HG03025 (cell line): ENCODE measurements around the gene PLA2G5.
"Not testable (repeated sequence)": the region's sequence is repeated elsewhere in the genome, so short reads cannot be mapped to it uniquely, and the experiment has no call there.

Source experiments
- ATAC-seq: cut with Tn5 transposase; IDR thresholded peaks from one replicate; pipeline ENCODE4 v1.9.1; 2021; ENCODE audit warnings: mild to moderate bottlenecking, moderate library complexity; ENCODE audit not compliant: unreplicated experiment, low FRiP score

The PLA2G5 gene

DNA sequence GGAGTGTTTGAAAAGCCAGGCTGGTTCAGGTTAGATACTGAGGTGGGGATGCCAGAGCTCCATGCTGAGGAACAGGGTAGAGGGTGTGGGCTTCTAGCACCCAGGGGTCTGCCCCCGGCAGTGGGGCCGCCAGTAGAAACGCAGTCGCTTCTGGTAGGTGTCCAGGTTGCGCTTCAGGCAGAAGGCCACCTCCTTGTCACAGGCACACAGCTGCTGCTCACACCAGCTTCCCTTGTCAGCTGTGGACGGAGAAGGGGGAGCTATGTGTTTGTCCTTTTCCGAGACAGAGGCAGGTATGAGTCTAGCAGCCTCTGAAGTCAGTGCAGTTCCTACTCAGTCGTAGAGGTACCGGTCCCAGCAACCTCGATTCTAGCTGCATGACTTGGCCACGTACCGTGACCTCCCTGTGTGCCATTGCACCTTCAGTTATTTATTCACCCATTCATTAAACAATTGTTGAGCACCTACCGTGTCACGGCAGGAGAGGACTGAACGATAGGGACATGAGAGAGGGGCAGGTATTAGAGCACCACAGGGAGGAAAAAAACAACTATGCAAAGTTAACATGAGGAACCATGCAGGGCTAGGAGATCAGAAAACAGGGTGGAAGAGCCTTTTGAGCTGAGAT is 44.1 kb downstream of the PLA2G5 start:
- ATAC-seq, result no peak

DNA sequence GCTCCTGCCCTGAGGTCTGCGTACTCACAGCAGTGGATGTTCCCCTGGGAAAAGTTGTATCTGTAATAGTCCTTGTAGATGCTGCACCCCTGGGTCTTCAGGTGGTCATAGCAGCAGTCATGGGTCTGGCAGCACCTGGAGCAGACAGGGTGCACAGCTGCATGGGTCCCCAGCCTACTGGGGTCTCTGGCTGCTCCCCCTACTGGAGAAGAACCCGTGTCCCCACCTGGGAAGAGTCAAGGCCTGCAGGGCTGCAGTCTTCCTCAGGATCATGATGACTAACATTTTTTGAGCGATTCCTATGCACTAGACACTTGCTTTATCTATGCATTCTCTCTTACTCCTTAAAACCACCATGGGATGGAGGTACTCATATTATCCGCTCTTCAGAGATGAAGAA is 45.5 kb downstream of the PLA2G5 start:
- no peak for ATAC-seq

DNA sequence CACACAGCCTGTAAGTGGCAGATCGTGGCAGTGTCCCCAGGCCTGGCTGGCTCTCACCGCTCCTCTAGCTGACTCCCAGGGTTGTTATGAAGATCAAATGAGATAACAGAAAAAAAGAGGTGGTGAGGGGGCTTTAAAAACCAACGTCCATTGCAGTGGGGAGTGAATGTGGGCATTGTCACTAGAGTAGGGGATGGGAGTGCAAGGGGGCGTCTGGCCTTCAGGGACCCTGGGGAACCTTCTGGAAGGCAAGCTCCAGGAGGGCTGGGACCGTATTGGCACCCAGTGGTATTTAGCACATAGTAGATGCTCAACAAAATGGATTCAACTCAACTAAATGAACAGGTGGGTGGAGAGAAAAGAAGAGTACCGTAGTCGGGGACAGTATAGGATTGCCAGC is 45.9 kb downstream of the PLA2G5 start:
- ATAC-seq, result no peak

GRCh38 chr1:20117236-20117635 is 47.2 kb downstream of the PLA2G5 start:
- no peak for ATAC-seq

GRCh38 chr1:20119347-20119746 is 49.4 kb downstream of the PLA2G5 start, which contains the start of gene PLA2G2D:
Gene PLA2G2D (minus strand): TSS chr1:20119536. CDS start chr1:20119498, 38 bp downstream.
- no peak for ATAC-seq

DNA sequence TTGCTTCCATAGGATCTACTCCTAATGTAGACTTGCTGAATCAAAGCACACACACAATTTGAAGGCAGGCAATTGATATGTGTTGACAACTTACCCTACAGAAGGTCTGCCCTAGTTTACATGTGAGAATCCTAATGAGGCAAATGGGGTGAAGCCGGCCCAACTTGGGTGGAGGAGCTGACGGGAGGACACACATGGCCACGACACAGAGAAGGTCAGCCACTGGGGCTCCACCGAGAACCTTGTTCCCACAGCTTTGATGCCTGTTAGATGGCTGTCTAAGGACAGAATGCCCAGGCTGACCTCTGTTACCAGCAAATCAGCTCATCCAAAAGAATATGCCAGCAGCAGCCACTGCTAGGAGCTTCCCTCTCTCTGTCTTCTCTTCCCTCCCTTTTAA is 50.8 kb downstream of the PLA2G5 start:
- ATAC-seq, result no peak

DNA sequence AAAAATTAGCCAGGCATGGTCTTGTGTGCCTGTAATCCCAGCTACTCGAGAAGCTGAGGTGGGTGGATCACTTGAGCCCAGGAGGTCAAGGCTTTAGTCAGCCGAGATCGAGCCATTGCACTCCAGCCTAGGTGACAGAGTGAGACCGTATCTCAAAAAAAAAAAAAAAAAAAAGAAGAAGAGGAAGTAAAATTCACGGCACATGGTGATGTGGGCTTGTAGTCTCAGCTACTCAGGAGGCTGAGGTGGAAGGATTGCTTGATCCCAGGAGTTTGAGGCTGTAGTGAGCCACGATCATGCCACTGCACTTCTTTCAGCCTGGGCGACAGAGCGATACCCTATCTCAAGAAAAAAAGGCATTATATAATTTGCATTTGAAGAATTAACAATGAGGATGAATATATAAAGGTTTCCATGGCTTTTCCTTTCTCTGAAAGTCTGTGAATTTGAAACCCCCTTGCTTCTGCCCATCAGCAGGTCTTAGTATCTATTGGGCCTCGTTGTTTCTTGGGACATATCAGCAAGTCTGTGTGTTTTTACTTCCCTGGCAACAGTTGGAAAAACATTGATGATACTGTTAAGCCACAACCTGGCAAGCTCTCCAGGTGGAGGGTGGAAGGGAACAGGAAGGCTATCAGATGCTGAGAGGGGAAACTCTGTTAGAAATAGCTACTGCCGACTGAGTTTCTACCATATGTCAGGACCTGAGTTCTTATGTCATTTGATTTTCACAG is 53.9 kb downstream of the PLA2G5 start:
- ATAC-seq, result no peak

- ATAC-seq, result no peak
Observed at GRCh38 chr1:20124456-20125057, 54.6 kb downstream of the PLA2G5 start.

GRCh38 chr1:20125100-20125499 is 55.1 kb downstream of the PLA2G5 start:
- ATAC-seq, result no peak

DNA sequence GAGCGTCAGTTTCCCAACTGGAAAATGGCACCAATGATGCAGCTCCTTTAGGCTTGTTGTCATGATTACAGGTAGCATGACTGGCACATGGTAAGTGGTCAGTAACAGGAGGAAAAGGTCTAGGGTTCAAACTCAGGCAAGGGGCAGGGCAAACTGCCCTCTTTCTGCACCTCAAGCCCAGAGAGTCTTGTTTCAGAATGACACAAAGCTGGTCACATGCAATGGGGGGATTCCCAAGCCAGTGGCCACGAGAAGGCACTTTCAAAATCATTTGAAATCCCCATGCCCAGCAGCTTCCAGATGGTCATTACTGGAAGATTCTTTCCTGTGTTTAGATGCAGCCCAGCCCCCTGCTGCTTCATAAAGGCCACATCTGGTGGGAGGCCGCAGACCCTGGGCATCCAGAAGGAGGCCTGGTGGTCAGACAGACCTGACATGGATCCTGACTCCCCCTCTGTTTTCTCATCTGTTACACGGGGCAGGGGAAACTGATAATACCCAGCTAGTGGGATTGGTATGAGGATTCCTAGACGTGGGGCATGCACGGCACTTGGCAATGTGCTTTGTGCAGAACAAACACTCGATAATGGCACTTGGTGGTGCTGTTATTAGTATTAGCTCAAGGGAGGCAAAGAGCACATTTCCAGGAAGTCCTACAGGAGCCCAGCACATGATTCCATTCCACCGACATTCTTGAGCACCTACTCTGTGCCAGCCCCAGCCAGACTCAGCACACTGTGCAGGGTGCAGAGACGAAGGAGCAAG is 56.2 kb downstream of the PLA2G5 start:
- no peak for ATAC-seq

DNA sequence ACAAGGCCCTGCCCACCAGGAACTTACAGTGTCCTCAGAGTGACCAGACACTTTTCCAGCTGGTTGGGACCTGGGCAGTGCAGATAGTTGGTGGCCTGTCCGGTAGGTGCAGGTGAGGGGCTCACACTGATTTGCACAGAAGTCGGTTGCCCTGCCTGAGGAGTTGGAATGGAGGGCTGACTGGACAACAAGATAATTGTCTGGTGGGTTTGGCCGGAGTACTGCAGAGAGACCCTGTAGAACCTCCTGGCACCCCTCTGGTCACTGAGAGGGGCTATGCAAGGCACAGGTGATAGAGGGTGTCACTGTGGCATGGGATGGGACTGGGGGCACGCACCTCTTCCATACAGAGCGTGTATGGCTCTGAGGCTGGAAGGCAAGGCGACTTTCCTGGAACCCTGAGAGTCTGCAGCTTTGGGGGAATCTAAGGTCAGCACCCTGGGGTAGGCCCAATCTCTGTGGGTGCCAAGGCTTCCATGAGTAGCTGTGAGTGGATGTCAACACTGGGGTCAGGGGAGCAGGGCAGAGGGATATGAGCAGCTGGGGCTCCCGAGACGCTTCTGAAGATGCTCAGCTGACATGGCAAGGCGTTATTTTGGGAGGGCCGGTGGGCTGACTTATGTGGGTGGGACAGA is 56.9 kb downstream of the PLA2G5 start:
- ATAC-seq, result no peak

- ATAC-seq, result not testable (repeated sequence)
Observed at GRCh38 chr1:20130518-20130917, 60.5 kb downstream of the PLA2G5 start.

GRCh38 chr1:20134995-20135394 is 65.0 kb downstream of the PLA2G5 start:
- ATAC-seq, result no peak

GRCh38 chr1:20136249-20136648 is 66.3 kb downstream of the PLA2G5 start:
- no peak for ATAC-seq

DNA sequence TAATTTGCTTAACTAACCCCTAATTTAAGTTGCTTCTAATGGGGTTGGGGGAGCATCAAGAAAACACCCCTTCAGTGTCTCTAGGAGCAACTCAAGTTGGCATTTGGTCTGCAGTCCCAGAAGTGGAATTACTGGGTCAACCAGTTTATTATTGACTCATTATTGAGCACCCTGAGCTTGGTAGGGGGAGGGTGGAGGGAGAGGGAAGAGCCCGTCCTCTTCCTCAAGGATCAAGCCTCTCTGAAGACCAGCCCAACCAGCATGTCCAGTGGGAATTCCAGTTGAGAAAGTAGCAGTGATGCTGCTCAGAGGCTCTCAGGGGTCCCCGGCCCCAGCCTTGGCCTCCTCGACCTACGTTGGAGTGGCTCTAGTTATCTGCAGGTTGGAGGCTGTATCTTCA is 67.1 kb downstream of the PLA2G5 start:
- no peak for ATAC-seq

DNA sequence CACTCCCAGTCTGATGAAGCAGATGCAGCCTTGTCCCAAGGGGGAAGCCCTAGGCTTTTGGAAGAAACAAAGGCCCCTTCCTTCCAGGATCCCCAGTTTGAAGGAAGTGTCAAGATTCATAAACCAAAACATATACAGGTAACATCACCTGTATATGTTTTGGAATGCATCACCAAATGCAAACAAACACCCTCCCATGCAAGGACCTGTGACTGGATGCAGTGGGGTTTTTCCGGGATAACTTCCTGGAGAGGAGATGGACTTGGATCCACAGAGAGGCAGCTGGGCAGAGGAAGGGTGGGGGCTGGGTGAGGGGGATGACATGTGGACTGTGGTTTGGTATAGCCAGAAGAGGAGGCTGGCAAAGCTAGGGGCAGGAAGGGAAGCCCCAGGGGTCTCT is 67.6 kb downstream of the PLA2G5 start:
- ATAC-seq, result no peak

DNA sequence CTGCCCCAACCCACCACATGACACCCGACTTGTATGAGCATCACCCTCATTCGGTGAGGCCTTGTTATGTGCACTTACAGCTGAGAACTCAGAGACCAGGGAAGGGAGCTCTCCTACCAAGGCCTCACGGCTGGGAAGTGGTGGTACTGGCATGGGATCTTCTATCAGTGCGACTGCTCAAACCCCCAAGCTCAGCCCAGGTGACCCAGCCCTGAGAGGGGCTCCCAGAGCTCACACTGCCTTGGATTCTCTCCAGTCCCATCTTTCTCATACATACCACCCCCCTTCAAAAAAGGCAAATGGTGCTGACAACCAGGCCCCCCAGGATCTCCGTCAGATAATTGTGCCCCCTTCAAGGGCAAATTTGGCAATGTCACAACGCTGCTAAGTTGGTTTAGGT is 68.4 kb downstream of the PLA2G5 start:
- ATAC-seq, result no peak

GRCh38 chr1:20138961-20139550 is 69.1 kb downstream of the PLA2G5 start, which contains the start of gene PLA2G2F:
Gene PLA2G2F (plus strand): TSS chr1:20139323. CDS start chr1:20139428, 105 bp downstream.
- ATAC-seq, result no peak

- ATAC-seq, result no peak
Observed at GRCh38 chr1:20139776-20140612, 70.0 kb downstream of the PLA2G5 start.
